CD4-positive, alpha-beta memory T cell (primary cell): ENCODE measurements around the gene MMP24OS. TPM values are rescaled to one million over a fixed set of nuclear protein-coding genes. Genes with fewer than 3 reads are reported as not detected.
"Not testable (repeated sequence)": the region's sequence is repeated elsewhere in the genome, so short reads cannot be mapped to it uniquely, and the experiment has no call there.

Experiments used
- CTCF ChIA-PET: fragments of 350-600 bp; sonication (Branson Sonifier 250); formaldehyde crosslinking; loops from one replicate; lab custom pipeline; 2021; ENCODE audit warnings: inconsistent platforms; ENCODE audit not compliant: partially characterized antibody; lab: Charles Lee
- POLR2A ChIA-PET: fragments of 350-600 bp; sonication (Branson Sonifier 250); formaldehyde crosslinking; loops from one replicate; lab custom pipeline; 2021; ENCODE audit not compliant: partially characterized antibody; lab: Charles Lee
- DNase-seq, 5 donors: peaks; one replicate each; pipeline versions ENCODE4 v3.0.0 to v3.0.0-alpha.2; 2020 to 2022; ENCODE audit warnings: mixed read lengths in 1 of 5
- H3K27ac ChIP-seq: one replicate; pipeline ENCODE4 v1.7.0; 2013; ENCODE audit warnings: low read depth, low read length
- H3K27me3 ChIP-seq: 2 replicates; pipeline ENCODE4 v1.7.0; 2013; ENCODE audit warnings: mild to moderate bottlenecking, low read length, moderate library complexity; ENCODE audit not compliant: insufficient read depth
- H3K36me3 ChIP-seq: 2 replicates; pipeline ENCODE4 v1.7.0; 2013; ENCODE audit warnings: mild to moderate bottlenecking, low read length, moderate library complexity; ENCODE audit not compliant: insufficient read depth
- H3K4me1 ChIP-seq: 2 replicates; pipeline ENCODE4 v1.7.0; 2013; ENCODE audit warnings: mild to moderate bottlenecking, low read length, moderate library complexity; ENCODE audit not compliant: insufficient read depth
- H3K4me3 ChIP-seq, 2 donors: one replicate each; pipeline ENCODE4 v1.7.0; 2013; ENCODE audit warnings: low read length in 2 of 2, mild to moderate bottlenecking in 1 of 2
- H3K9me3 ChIP-seq, 2 donors: one replicate each; pipeline ENCODE4 v1.7.0; 2013; ENCODE audit warnings: low read length in 2 of 2, control low read depth in 1 of 2; ENCODE audit not compliant: control insufficient read depth in 1 of 2
- H3K27ac Mint-ChIP-seq, 7 donors: one replicate each; pipeline ENCODE4 v1.8.0; 2020 to 2021; ENCODE audit warnings: mixed read lengths in 7 of 7, mild to moderate bottlenecking in 6 of 7, inconsistent platforms in 3 of 7, moderate library complexity in 3 of 7
- H3K27me3 Mint-ChIP-seq, 2 donors: one replicate each; pipeline ENCODE4 v1.8.0; 2020 to 2021; ENCODE audit warnings: mixed read lengths in 2 of 2
- H3K36me3 Mint-ChIP-seq, 2 donors: one replicate each; pipeline ENCODE4 v1.8.0; 2020 to 2021; ENCODE audit warnings: mixed read lengths in 2 of 2, inconsistent platforms in 1 of 2, mild to moderate bottlenecking in 1 of 2
- H3K4me1 Mint-ChIP-seq, 4 donors: one replicate each; pipeline ENCODE4 v1.8.0; 2020 to 2021; ENCODE audit warnings: mixed read lengths in 4 of 4, mild to moderate bottlenecking in 1 of 4
- H3K4me3 Mint-ChIP-seq, 8 donors: one replicate each; pipeline ENCODE4 v1.8.0; 2020 to 2021; ENCODE audit warnings: mixed read lengths in 8 of 8, mild to moderate bottlenecking in 7 of 8, moderate library complexity in 6 of 8, inconsistent platforms in 3 of 8
- H3K9me3 Mint-ChIP-seq, 8 donors: one replicate each; pipeline ENCODE4 v1.8.0; 2020 to 2021; ENCODE audit warnings: mixed read lengths in 8 of 8, mild to moderate bottlenecking in 5 of 8, inconsistent platforms in 3 of 8, moderate library complexity in 1 of 8
- intact Hi-C: fragments of 100-400 bp; cut with micrococcal nuclease; formaldehyde crosslinking; loops from one replicate; pipeline ENCODE4 v1.15.1; 2023
- polyA plus RNA-seq, 2 donors: library from polyadenylated mRNA; unstranded; fragments of 300-500 nt; fragmentation: Illumina TruSeq; gene quantifications; one replicate each; pipeline ENCODE4 v1.2.3, GENCODE V29; 2021
- total RNA-seq, 2 experiments: library from RNA; stranded (reverse); gene quantifications; one replicate each; pipeline ENCODE4 v1.2.3, GENCODE V29; 2021

Gene MMP24OS
- total and polyA plus RNA-seq, 4 experiments from 2014 or later = 4.4 to 91.6 (median 47.0) TPM

- peaks cover 6 to 22% (median 8%) of the 10 kb centered on the region in 4 donors for H3K4me1 Mint-ChIP-seq
- Histone ChIP-seq H3K36me3 (no peaks in the 10 kb centered on the region), H3K4me3 (no peak overlapping the region), H3K27me3 (no peaks in the 10 kb centered on the region), H3K27ac (no peak overlapping the region), H3K4me1 (peaks cover 3% of the 10 kb centered on the region), H3K9me3 (no peaks in the 10 kb centered on the region)
- no peak overlapping the region for H3K4me3 Mint-ChIP-seq
- no peaks in the 10 kb centered on the region for H3K27me3 Mint-ChIP-seq
- H3K9me3 Mint-ChIP-seq = peaks cover 0 to 1% (median 0%) of the 10 kb centered on the region in 8 donors
- peaks cover 6 to 8% of the 10 kb centered on the region in 2 donors for H3K36me3 Mint-ChIP-seq
- no peak for DNase-seq
- peak overlapping the region in 2 of 7 donors; percentile 8 to 77 for H3K27ac Mint-ChIP-seq
- intact Hi-C loops = no loop called here
- POLR2A ChIA-PET = no interaction called here
- CTCF ChIA-PET = interaction anchor here (2.6 kb wide), 1 partner anchor 17 kb away, joined by 12 read pairs; no protein-coding TSS in a partner anchor
Observed at GRCh38 chr20:35319871-35320197, 41.9 kb upstream of the MMP24OS start.

- Mint-ChIP-seq H3K4me1 (peaks cover 6 to 22% (median 10%) of the 10 kb centered on the region in 4 donors), H3K27ac (peak overlapping the region in 1 of 7 donors; percentile 21)
- POLR2A ChIA-PET = no interaction called here
Observed at GRCh38 chr20:35319192-35319870, 41.4 kb upstream of the MMP24OS start.

DNA sequence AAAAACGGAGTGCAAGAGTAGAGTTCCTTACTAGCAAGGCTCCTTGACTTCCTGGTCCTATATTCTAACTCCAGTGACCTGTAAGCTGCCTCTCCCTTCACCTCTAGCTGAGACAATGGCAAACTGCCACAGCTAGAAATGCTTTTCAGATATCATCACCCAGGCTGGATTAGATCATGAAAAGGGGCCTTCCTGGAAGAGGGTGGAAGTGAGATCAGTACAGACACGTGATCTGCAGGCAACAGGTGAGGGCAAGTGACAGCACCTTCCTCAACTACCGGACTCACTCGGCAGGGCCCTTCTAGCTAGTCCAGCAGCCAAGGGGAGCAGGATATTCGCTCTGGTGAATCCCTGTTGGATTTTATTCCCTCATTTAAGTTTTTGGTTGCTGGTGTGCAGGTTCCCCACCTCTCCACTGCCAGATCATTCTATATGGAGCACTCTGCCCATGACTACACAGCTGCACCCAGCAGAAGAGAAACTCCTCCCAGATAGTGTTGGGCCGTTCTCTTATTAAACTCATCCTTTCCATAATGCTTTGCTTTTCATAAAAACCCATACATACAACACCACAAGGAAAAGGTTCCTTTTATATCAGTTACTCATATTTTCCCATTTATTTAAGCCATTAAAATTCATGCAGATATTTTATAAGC is 40.7 kb upstream of the MMP24OS start:
- Mint-ChIP-seq H3K4me1 (peaks cover 6 to 22% (median 10%) of the 10 kb centered on the region in 4 donors), H3K36me3 (peaks cover 11 to 13% of the 10 kb centered on the region in 2 donors), H3K27me3 (no peaks in the 10 kb centered on the region), H3K9me3 (peaks cover 0 to 1% (median 0%) of the 10 kb centered on the region in 8 donors), H3K27ac (peak overlapping the region in 2 of 7 donors; percentile 57 to 65), H3K4me3 (no peak overlapping the region)
- intact Hi-C loops = no loop called here
- peaks cover 3% of the 10 kb centered on the region for H3K4me1 ChIP-seq
- no peaks in the 10 kb centered on the region for H3K27me3 ChIP-seq
- H3K27ac ChIP-seq = no peak overlapping the region
- no peak overlapping the region for H3K4me3 ChIP-seq
- H3K36me3 ChIP-seq = no peaks in the 10 kb centered on the region
- ChIA-PET CTCF (interaction anchor here (1.4 to 2.3 kb wide), 2 partner anchors 9 to 14 kb away, joined by 5 to 10 read pairs; no protein-coding TSS in a partner anchor), POLR2A (no interaction called here)
- DNase-seq = no peak
- H3K9me3 ChIP-seq = no peaks in the 10 kb centered on the region

More at GRCh38 chr20:35319192-35319870, 41.4 kb upstream of the MMP24OS start:
- intact Hi-C loops = no loop called here
- peaks cover 3% of the 10 kb centered on the region for H3K4me1 ChIP-seq
- no peaks in the 10 kb centered on the region for H3K9me3 ChIP-seq
- peaks cover 0 to 1% (median 0%) of the 10 kb centered on the region in 8 donors for H3K9me3 Mint-ChIP-seq
- H3K36me3 Mint-ChIP-seq = peaks cover 9 to 11% of the 10 kb centered on the region in 2 donors
- H3K27me3 Mint-ChIP-seq = no peaks in the 10 kb centered on the region
- no peak overlapping the region for H3K27ac ChIP-seq
- H3K4me3 Mint-ChIP-seq = no peak overlapping the region
- H3K36me3 ChIP-seq = no peaks in the 10 kb centered on the region
- no peak for DNase-seq
- CTCF ChIA-PET = interaction anchor here (2.3 to 2.6 kb wide), 2 partner anchors 15 to 16 kb away, joined by 10 to 12 read pairs; no protein-coding TSS in a partner anchor
- H3K27me3 ChIP-seq = no peaks in the 10 kb centered on the region
- no peak overlapping the region for H3K4me3 ChIP-seq

- Mint-ChIP-seq H3K27ac (peak overlapping the region in 5 of 7 donors; percentile 14 to 78 (median 51)), H3K4me1 (peaks cover 8 to 22% (median 10%) of the 10 kb centered on the region in 4 donors), H3K36me3 (peaks cover 8 to 15% of the 10 kb centered on the region in 2 donors), H3K27me3 (no peaks in the 10 kb centered on the region), H3K4me3 (no peak overlapping the region), H3K9me3 (peaks cover 0 to 1% (median 0%) of the 10 kb centered on the region in 8 donors)
- Histone ChIP-seq H3K9me3 (no peaks in the 10 kb centered on the region), H3K27ac (no peak overlapping the region), H3K4me3 (no peak overlapping the region), H3K36me3 (no peaks in the 10 kb centered on the region), H3K4me1 (peaks cover 3% of the 10 kb centered on the region), H3K27me3 (no peaks in the 10 kb centered on the region)
- ChIA-PET CTCF (interaction anchor here (0.6 to 2.3 kb wide), 4 partner anchors 8 to 122 kb away, joined by 3 to 10 read pairs (median 4); no protein-coding TSS in a partner anchor), POLR2A (no interaction called here)
- DNase-seq = no peak
- intact Hi-C loops = no loop called here
Observed at GRCh38 chr20:35317416-35318210, 39.7 kb upstream of the MMP24OS start.

DNA sequence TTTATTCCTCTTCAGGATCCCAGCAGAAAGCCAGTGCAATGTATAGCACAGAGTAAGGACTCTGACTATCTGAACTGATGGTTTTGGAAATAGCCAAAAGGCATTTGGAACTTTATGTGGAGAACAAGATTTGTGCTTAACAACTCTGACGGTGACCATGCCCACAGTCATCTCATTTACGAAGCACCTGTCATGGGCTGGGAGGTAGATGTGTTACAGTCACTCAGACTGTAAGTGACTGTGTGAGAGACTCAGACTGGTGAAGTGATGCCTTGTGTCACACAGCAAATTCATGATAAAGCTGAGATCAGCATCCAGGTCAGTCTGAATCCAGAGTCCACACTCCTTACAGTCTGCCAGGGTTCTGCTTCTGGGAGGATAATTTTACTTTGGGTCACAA is 38.2 kb upstream of the MMP24OS start:
- intact Hi-C loops = no loop called here
- no peak overlapping the region for H3K27ac ChIP-seq
- no peak overlapping the region for H3K4me3 ChIP-seq
- H3K4me1 ChIP-seq = peaks cover 3% of the 10 kb centered on the region
- no peak for DNase-seq
- Mint-ChIP-seq H3K27ac (peak overlapping the region in 3 of 7 donors; percentile 32 to 56 (median 55)), H3K27me3 (no peaks in the 10 kb centered on the region), H3K9me3 (peaks cover 0 to 1% (median 0%) of the 10 kb centered on the region in 8 donors), H3K36me3 (peaks cover 13 to 20% of the 10 kb centered on the region in 2 donors), H3K4me3 (no peak overlapping the region), H3K4me1 (peaks cover 10 to 22% (median 11%) of the 10 kb centered on the region in 4 donors)
- ChIA-PET CTCF (no interaction called here), POLR2A (no interaction called here)
- H3K36me3 ChIP-seq = no peaks in the 10 kb centered on the region
- no peaks in the 10 kb centered on the region for H3K27me3 ChIP-seq
- H3K9me3 ChIP-seq = no peaks in the 10 kb centered on the region

- DNase-seq, CTCF ChIA-PET, H3K36me3 ChIP-seq, H3K27me3 Mint-ChIP-seq, H3K27ac ChIP-seq, H3K27me3 ChIP-seq, H3K9me3 ChIP-seq, H3K4me1 ChIP-seq, POLR2A ChIA-PET, H3K9me3 Mint-ChIP-seq, H3K4me3 ChIP-seq, H3K4me3 Mint-ChIP-seq, intact Hi-C loops: not testable (repeated sequence)
- peaks cover 10 to 18% (median 11%) of the 10 kb centered on the region in 4 donors for H3K4me1 Mint-ChIP-seq
- H3K36me3 Mint-ChIP-seq = peaks cover 13 to 19% of the 10 kb centered on the region in 2 donors
- peak overlapping the region in 3 of 7 donors; percentile 55 to 82 (median 56) for H3K27ac Mint-ChIP-seq
Observed at GRCh38 chr20:35315632-35316020, 37.7 kb upstream of the MMP24OS start.
